GM21381 (cell line): ENCODE measurements around the gene KMT5B.

ENCODE experiments used
- ATAC-seq: cut with Tn5 transposase; IDR thresholded peaks from one replicate; pipeline ENCODE4 v1.9.1; 2021; ENCODE audit warnings: mild to moderate bottlenecking, moderate library complexity; ENCODE audit not compliant: unreplicated experiment

KMT5B gene

DNA sequence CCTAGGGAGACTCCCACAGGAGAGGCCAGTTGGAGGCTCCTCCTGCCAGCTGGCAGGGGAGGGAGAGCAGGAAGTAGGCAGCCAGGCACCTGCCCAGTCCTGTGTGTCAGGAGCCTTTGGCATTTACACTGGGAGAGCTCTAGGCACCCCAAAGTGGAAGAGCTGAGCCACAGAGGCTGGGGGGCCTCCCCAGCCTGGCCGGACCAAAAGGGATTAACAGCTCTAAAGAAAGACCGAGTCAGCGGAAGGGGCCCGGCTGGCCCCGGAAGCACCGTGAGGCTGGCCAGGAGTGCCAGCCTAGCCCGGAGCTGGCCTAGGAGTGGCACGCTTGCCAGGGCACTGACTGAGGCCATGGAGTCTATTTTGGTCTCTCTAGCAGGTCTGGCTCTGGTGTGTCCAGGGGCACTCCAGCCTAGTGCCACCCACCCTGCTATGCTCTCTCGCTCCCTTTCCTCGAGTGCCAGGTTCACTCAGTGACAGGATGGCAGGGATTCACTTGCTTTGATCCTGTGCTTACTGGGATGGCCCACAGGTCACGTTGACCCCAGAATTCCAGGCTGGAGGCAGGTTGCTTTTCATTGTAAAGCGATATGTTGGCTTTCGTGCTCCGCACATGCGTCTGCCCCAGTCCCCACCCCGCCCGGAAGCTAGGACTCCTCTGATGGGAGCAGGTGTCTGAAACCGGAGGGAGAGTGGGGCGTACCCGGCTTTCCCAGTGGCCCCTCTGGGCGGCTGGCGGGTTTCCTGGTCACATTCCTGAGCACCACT, 3.3 kb upstream of the KMT5B start:
- no peak for ATAC-seq

DNA sequence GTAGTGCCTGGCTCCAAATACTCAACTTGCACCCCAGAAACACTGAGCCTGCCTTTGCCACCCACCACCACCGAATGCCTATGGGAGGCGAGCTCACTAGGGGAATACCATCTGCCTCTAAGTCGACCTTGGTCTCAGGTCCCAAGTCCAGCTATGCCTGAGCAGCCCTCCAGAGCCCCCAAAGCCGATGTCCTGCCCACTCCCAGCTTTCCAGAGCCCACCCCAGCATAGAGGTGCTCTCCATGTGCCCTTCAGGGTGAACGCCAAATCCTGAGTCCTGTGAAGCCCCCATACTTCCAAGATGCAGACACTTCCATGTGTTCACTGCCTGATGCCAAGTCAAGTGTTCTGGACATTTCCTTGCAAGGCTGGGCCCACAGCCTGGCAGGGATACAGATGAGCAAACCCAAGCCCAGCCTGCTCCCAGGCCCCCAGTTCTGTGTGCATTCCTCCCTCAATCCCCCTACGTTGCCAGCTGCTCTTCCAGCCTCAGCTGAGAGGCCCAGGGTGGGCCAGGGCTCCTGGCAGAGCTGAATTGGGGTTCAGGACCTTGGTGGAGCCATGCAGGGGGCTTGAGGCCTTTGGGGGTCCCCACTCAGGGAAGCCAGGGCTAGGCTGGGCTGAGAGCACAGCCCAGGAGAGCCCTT, 2.6 kb upstream of the KMT5B start:
- no peak for ATAC-seq

DNA sequence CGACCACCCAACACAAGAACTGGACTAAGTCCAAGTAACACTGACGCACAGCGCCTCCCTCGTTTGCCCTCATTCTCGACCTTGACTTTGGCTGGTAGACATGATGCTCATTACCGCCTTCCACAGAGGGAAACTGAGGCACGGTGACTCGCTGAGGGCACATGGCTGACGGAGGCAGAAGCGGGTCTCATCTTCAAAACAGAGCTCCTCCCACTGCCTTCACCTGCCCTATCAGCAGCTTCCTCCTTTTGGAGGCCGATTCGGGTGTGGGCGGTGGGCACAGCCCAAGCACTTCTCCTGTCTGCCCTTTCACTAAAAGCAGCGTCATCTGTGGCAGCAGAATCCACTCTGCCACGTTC, 2.0 kb upstream of the KMT5B start:
- no peak for ATAC-seq

DNA sequence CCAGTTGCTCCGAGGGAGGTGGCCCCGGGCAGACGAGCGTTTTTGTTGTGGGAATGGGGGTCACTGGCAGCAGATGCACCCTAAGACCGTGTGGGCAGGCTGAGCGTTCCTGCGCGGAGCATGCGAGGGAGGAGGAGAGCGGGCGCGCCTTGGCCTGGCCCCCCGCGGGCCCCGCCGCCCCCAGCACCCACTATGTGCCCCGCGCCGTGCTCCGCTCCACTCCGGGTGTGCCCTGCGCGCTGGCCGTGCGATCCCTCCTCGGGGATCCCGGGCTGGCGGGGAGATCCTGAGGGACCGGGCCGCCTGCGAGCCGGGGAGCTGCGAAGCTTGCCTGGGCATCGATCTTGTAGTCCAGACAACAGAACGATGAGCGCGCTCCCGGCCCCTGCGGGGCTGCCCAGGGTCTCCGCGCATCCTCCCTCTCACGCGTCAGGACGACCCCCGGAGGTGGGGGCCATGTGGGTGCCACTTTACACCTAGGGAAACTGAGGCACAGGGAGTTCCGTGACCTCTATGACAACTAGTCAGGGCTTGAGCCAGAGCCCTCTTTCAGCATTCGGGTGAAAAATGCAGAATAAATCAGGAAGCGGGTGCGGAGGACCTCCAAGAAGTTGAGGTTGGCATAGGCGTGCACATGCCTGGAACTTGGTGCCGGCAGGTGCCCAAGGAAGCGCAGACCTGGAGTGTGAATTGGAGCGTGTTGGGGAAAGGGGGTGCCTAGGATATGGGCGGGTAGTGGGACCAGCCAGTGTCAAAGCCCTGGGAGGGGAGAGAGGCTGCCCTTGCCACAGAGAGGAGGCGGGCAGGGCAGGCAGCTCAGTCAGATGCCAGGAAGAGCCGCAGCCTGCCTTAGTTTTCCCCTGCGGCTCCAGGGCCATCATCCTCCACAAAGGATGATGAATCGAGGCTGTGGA, 1.3 kb upstream of the KMT5B start:
- ATAC-seq: no peak

DNA sequence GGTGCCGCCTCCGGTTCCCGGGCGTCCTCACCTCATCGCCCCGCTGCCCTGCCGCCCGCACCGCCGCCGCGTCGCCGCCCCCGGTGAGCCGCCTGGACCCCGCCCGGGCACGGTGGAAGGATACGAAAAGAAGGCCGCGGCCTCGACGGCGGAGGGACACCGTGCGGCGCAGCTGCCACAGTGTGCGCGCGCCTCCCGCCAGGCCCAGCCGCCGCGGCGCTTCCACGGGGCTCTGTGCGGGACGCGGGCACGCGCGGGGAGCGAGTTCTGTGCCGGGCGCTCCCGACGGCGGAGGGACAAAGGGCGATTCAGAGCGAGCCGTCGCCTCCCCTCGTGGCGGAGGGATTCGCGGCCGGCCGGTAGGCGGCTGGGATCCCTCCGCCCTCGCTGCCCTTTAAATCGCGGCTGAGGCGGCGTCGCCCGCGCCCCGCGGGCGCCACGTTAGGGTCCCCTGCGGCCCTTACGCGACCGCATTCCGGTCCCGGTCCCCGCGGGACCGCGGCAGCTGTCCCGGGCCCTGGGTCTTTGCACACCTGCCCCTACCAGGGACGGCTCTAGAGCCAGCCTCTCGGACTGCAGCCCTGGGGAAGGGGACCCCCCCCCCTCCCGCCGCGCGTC, 568 bp upstream of the KMT5B start:
- peak; percentile 48 for ATAC-seq

DNA sequence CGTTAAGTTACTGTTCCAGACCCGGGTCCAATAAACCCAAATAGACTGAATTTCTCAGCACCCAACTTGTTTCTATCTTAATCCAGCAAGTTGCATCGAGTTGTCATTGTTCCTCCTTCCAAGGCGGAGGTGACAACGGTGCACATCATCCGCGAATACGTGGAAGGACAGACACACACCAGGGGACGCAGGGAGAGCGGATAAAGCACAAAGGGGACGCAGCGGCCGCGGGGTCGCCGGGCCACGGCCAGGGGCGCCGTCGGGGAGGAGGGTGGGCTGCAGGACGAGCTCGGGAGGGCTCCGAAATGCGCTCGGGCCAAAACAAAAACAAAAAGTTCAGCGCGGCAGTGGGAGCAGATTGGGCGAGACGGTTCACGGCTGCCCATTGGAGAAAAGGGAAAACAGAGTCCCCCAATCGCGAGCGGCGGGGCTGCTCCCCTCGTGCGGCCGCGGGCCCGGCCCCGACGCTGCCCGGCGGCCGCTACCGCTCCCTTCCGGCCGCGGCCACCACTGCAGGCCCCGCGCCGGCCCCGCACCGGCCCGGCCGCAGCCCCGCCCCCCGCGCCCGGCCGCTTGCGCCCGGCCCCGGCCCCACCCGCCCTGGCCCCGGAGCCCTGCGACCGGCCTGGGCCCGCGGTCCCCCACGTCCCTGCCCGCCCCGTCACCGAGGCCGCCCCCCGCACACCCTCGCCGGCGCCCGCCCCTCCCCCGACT, 518 bp downstream of the KMT5B start:
- peak; percentile 51 for ATAC-seq

DNA sequence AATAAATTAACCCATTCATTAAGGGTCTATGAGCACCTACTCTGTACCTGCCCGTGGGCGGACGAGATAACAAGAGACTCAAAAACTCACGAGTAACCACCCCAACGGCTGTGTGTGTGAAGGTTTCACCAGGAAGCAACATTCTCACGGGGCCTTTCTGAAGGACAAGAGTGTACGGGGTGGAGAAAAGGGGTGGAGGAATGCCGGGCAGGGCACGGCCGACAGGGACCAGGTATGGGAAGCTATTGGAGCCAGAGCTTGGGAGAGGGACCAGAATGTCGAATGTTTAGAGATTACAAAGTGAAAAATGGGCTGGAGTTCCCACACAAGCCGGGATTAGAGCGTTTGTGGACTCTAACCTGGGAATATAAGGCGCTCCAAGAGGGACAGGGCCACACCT, 1.6 kb downstream of the KMT5B start:
- no peak for ATAC-seq

DNA sequence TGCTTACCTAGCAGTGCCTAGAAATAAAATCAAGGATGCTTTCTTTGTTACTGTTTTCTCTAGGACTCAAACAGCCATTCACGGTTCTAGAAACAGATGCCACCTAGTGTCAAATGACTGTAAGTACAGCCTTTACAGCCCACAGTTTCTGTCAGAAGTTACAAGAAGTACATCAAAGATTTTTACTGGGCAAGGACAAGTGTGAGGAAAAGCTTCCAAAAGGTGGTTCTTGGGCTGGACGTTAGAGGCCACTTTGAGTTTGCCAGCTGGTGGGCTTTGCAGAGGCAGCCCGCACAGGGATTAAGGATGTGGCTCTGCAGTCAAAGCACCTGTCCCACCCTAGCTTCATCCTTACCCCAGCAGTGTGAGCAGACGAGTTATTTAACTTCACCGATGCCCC, 6.9 kb downstream of the KMT5B start:
- no peak for ATAC-seq

DNA sequence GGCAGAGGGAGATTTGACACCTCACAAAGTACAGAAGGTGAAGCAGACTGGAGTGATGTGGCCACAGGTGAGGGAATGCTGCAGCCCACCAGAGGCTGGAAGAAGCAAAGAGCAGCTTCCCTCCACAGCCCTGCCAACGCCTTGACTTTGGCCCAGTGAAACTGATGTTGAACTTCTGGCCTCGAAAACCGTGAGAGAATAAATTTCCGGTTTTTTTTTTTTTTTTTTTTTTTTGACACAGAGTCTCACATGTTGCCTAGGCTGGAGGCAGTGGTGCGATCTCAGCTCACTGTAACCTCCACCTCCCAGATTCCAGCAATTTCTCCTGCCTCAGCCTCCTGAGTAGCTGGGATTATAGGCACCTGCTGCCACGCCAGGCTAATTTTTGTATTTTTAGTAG, 8.7 kb downstream of the KMT5B start:
- no peak for ATAC-seq

DNA sequence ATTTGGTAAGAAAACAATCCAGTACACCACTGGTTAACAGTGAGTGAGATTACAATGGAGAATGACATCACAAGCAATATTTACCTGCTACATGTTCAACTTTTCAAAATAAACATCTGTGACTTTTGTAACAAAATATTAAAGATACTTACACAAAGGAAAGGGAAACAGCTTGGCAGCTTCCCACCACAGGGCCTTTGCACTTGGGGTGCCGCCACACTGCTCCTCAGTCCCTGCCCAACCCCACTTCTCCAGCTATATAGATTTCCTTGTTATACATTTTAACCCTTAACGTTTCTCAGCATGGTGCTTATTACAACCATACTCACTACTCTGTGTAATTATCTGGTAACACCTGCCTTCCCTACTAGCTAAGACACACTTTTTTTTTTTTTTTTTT, 10.9 kb downstream of the KMT5B start:
- no peak for ATAC-seq

DNA sequence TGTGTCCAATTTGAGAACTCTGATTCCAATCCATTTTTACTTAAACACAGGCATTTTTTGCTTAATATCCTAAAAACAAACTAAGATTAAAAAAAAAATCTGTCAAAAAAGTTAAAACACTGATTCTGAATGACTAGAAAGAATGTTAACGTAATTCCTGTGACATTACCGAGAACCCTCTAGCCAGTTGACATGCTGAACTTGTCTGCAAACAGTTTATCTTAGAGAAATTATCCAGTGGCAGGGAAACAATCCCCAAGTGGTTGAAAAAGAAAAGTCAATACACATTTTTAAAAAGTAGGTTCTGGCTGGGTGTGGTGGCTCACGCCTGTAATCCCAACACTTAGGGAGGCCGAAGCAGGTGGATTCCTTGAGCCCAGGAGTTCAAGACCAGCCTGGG, 11.6 kb downstream of the KMT5B start:
- no peak for ATAC-seq

DNA sequence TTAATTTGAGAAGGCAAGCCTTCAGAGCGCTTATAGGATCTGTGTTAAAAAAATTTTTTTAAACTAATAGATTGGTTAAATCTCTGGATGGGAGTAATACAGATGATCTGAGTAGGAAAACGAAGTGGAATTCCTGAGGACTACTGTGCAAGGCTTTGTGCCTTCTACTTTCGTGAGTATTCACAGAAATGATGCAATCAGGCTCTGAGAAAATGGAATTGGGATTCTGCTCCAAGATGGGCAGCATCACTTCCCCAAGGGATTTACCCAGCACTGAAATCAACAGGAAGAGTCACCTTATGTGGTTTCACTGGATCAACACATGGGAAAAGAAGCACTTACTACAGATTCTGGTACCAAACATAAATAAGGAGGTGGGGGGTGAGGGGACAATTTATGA, 12.5 kb downstream of the KMT5B start:
- no peak for ATAC-seq

DNA sequence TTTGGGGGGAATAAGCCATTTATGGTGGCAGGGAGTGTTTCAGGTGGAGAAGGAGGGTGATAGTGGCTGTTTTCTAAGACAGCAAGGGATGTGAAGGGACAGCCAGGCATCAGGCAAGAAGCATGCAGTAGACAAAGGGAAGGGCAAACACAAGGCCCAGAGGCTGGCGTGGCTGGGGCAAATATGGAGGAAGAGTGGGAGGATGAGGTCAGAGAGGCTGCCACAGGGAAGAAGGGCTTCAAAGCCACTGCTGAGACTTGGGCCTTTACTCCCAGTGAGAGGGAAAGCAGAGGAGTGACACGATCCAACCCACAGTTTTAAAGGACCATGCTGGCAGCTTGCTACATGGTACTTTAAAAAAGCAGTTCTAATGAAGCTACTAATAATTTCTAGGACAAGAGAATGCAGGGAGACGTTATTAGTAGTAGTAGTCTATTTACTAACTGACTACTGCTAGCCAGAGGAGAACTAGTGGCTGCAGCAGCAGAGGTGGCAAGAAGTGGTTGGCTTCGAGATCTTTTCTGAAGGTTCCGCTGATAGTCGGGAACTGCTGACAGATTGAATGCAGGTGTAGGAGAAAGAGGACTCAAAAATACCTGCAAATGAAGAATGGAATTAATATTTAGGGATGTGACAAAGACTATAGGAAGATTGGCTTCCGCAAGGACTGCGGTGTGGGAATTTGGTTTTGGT, 13.7 kb downstream of the KMT5B start:
- no peak for ATAC-seq

DNA sequence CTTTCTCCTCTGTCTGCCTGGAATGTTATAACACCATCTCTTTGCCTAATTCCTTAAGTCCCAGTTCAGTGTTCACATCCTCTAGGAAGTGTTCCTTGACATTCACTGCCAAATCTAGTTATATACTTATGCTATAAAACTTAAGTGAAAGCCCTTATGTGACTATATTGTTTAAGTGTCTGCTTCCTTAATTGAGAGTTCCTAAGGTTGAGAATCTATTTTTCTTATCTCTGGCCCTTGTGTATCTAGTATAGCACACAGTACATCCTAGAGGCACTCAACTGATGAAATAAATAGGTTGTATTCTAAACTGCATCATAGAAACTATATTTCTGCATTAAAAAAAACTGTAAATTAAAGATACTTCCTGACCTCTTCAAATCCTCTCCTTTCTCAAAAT, 16.9 kb downstream of the KMT5B start:
- ATAC-seq: no peak

DNA sequence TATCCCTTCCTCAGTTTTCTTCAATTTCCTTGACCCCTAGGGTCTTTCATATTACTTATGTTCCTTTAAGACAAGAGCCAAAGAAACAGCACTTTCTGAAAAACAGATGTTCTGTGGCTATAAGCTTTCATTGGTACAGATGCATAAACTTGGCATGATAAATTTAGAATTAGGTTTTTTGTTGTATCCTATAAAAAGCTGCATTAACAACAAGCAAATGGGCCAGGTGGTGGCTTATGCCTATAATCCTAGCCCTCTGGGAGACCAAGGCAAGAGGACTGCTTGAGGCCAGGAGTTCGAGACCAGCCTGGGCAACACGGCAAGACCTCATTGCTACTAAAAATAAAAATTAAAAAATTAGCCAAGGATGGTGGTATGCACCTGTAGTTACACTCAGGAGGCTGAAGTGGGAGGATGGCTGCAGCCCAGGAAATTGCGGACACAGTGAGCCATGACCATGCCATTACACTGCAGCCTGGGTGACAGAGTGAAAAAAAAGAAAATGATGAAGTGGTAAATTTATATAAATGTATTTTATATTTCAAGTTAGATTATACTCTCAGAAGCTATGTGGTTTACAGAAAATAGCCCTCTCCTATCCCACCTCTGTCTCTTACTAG, 18.3 kb downstream of the KMT5B start:
- no peak for ATAC-seq

DNA sequence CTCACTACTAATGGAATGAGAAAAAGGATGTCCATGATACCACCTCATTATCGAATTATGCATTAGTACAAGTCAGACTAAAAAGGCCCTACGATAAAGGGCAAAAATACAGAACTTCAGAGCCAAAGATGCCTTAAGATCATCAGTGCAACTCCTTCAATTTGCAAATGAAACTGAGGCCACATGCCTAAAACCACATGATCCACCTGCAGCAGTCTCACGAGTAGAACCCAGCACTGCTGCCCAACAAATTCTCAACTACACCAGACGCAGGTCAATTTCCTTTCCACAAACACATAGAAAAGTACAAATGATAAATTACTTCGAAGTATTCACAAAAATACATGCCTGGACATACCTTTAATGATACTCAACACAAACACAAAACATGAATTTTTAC, 20.1 kb downstream of the KMT5B start:
- no peak for ATAC-seq

DNA sequence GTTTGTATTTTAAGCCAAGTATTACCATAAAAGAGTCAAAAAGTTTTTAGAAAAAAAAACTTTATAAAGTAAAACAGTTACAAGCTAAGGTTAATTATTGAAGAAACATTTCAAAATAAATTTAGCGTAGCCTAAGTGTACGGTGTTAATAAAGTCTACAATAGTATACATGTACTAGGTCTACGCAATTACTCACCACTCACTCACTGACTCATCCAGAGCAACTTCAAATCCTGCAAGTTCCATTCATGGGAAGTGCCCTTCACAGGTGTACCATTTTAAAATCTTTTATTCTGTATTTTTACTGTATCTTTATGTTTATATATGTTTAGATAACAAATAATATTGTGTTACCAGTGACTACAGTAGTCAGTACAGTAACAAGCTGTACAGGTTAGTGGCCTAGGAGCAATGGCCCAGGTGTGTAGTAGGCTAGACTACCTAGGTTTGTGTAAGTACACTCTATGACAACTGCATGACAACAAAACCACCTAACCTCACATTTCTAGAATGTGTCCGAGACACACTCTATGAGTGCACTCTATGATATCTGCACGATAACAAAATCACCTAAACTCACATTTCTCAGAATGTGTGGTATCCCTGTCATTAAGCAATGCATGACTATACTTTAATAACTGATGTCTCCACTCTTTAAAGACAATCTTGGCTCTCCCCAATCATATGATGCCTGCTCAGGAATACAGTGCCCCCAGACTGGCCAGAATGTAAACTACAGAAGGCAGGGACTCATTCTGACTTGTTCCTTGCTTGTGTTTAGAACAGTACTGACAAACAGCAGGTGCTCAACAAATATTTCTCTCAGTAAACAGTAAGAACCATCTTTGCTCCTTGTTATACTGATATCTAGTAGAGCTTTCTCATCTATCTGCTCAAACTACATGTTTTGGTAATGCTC, 21.2 kb downstream of the KMT5B start:
- ATAC-seq: no peak

DNA sequence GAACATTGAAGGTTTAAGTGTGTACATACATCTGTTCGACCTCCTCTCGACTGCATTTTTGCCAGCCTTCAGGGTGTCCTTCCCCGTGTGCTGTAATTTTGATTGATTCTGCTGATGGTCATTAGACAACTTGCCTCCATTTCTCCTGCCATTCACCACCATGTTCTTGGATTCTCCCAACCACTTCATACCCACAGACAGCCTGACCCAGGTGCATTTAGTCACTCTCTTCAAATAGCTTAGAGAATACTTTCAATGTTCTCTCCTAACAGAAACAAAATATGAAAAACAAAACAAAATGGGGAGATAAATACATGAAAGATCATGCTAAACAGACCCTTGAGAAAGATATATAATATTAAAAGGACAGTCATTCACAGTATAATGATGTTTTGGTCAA, 23.2 kb downstream of the KMT5B start:
- no peak for ATAC-seq

DNA sequence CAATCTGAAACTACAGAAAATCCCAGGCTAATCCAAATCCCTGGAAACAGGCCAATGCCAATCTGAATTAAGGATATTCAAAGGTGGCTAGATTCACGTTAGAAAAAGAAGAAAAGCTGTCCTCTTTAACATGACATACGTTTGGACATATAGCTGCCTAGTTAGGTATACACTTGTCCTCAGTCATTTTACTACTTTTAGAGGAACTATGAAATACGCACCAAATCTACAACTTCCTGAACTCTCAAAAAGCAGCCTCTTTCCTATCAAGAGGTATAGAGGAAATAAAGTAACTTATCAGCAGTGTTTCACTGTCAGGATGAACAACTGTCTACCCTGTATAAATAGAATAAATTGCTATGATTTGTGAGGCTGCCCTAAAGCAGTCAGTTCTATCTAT, 24.0 kb downstream of the KMT5B start:
- no peak for ATAC-seq
